Central memory CD4-positive, alpha-beta T cell (primary cell): ENCODE data around the gene CLIC3.

ENCODE experiments used
- DNase-seq: peaks from one replicate; pipeline ENCODE4 v3.0.0; 2022

CLIC3 gene

DNA sequence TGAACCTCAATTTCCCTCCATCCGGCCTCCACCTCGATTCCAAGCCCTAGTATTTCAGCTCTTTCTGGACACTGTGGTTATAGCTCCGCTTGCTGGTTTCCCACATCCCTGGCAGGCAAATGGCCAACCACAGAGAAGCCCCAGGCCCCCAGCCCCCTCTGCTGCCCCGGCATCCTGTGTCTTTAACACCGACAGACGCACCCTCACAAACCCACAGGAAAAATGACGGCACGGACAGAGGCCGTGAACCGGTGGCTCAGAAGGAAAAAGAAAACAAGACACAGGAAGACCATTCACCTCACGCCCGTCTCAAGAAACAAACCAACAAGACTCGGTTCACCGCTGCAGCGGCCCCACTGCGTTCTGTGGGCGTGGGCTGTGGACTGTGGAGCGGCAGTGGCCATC lies 1.5 kb upstream of the CLIC3 start:
- DNase-seq = peak; percentile 42

DNA sequence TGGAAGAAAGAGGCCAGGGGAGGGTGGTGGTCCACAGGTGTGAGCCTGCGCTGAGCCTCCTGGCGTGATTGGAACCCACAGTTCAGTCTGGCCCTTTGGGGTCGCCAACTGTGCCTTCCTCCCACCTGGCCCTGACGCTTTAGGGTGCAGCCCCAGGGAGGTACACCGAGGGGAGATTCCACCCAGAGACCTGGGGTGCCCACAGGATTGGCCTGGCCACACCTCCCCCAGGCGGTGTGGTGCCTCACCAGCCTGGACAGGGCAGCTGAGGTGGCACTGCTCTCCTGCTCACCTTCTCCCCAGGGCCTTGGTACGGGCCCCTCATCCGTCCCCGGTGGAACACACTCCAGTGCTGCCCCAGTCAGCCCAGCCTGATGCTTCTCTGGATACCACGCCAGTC lies 1.0 kb upstream of the CLIC3 start:
- no peak for DNase-seq

DNA sequence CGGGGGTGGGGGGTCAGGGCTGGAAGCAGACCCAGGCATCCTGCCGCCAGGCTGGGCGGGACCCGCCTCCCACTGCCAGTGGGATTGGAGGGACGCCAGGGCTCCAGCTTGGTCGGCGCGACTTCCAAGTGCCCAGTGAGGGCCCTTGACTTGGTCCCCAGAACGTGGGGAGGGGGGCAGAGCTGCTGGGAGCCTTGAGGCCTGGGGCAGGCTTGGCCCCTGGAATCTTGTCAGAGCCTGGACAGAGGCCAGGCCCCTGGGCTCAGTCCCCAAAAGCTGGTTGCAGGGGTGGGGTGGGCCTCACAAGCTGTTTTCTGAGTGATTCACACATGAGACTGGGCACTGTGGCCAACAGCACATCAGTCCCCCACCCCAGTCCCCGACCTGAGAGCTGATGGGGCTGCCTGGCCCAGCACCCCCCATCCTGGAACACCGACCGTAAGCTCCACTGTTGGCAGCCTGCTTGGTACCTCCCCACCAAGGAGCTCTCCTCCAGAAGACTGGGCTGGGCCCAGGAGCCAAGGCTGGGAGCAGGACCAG lies 526 bp downstream of the CLIC3 start:
- DNase-seq = no peak

DNA sequence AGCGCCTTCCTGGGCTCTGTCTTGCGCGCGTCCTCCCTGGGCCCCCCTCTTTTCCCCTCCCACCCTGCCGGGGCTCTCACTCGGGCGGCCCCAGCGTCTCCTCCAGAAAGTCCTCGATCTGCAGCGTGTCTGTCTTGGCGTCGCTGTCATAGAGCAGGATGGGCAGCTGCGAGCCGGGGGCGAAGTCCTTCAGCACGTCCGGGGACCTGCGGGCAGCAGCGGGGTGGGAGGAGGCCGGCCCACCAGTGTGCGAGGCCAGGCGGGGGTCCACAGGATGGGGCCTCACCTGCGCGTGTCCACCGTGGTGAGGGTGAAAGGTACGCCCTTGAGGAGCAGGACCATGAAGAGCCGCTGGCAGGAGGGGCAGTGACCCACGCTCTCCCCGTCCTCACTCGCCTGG lies 1.0 kb downstream of the CLIC3 start:
- no peak for DNase-seq

DNA sequence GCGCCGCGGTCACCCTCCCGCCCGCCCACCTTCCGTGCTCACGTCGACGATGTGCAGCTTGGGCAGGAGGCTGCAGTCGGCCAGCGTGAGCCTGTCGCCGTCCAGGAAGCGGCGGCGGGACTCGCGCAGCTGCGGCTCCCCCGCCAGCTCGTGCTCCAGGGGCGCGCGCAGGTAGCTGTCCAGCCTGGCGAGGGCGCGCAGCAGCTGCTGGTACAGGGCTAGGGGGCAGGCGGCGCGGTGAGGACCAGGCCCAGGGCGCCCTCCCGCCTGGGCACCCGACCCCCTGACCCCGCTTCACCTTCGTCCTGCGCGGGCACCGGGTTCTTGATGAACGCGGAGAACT lies 1.5 kb downstream of the CLIC3 start:
- DNase-seq = no peak

DNA sequence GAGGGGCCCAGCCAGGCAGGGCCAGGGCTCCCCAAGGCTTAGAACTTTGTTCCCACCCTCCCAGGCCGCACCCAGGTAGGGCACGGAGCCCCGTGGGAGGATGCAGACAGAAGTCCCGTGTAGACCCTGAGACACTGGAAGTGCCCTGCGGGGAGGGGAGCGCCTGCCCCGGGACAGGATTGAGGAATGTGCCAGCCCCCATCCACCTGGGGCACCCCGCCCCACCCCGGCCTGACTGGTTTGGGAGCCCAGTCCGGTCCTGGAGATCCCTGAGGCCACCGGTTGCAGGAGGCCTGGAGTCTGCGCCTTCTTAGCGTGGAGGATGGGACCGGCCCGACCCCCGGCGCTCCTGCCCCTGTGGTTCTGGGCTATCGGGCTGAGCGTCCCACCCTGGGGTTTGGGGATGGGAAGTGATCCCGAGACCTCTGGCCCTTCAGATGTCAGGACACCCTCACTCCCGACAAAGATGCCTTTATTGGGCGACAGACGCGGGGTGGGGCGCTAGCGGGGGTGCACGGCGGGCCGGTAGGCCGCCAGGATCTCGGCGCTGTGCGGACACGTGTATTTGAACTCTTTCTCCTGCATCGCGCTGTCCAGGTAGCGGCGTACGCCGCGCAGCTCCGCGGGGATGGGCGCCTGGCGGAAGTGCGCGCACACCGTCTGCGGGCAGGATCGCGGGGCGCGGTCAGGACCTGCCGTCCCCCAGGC lies 2.0 kb downstream of the CLIC3 start:
- DNase-seq = no peak

DNA sequence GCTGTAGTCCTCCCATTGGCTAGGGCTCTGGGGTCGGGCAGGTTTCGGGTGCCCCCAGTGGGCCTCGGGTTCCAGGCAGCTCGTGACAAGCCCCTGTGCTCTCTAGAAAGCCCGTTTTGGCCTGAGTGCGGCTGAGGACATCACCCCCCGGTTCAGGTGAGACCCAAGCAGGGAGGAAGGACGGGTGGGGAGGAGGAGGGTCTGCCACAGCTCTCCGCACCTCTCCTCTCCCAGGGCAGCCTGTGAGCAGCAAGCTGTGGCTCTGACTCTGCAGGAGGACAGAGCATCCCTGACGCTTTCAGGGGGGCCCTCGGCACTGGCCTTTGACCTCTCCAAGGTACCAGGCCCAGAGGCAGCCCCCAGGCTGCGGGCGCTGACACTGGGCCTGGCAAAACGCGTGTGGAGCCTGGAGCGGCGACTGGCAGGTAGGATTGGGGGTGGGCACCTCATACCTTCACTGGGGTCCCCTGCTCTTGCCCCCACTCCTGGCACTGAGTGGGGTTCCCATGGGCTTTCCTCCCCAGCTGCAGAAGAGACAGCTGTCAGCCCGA lies 3.5 kb downstream of the CLIC3 start:
- no peak for DNase-seq

DNA sequence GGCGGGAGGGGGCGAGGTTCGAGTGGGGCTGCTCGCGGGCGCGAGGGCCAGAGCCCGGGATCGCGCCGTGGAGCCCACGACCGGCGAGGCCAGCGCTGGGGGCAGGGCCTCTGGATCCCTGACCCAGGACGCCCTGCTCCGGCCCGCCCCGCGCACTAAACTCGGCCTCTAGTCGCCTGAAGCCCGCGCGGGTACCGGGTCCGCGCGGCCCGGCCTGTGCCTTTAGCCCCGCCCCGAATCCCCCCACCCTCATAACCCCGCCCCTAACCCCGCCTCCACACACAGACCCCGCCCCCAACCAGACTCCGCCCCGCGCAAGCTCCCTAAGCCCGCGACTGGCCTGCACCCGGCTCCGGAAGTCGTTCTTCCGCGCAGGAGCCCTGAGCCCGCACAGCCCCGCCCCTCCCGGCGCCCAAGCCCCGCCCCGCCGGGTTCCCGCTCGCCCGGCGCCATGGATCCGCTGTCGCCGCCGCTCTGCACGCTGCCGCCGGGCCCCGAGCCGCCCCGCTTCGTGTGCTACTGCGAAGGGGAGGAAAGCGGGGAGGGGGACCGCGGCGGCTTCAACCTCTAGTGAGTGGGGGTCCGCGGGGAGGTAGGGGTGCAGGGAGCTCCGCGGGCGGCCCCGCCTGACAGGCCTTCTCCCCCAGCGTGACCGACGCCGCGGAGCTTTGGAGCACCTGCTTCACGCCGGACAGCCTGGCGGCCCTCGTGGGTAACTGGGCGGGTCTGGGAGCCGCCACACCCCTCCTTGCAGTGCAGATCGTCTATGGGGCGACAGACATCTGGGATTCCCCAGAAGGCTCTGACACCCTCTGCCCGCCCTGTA lies 4.2 kb downstream of the CLIC3 start, which contains the start of gene PAXX:
PAXX (plus strand) TSS at position 430 of the 826 bp plus-strand sequence; CDS start at position 452, 22 bp downstream.
- peak; percentile 92 for DNase-seq

DNA sequence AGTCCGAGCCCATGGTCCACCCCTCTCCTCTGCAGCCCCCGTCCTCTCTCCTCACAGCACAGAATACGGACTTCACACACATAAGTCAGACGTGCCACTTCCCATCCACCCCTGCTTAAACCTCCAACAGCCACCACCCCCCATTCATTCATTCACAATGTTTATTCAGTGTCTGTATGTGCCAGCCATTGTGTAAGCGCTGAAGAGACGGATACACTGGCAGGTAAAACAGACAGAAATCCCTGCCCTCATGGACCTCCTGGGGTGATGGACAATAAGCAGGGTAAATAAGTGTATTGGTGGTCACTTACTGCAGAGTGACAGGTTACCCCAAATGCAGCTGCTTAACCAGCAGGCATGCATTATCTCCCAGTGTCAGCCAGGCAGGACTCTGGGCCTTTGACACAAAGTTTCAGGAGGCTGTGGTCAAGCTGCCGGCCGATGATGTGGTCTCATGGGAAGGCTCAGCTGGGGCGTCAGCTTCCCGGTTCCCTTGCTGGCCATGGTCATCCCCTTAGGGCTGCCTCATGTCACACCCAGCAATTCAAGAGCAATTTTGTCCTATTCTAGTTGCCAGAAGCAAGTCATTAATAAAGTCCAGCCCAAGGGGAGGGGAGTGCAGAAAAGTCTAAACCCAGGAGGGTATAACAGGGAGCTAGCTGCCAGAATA lies 6.0 kb downstream of the CLIC3 start:
- DNase-seq = no peak

DNA sequence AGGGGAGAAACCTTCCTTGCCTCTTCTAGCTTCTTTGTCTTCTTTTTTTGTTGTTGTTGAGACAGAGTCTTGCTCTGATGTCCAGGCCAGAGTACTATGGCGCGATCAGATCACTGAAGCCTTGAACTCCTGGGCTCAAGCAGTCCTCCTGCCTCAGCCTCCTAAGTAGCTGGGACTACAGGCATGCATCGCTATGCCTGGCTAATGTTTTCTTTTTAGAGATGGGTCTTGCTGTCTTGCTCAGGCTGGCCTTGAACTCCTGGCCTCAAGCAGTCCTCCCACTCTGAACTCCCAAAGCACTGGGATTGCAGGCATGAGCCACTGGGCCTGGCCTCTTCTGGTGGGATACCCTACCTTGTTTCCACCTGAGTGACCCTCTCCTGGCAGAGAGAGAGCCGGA lies 7.5 kb downstream of the CLIC3 start:
- no peak for DNase-seq

DNA sequence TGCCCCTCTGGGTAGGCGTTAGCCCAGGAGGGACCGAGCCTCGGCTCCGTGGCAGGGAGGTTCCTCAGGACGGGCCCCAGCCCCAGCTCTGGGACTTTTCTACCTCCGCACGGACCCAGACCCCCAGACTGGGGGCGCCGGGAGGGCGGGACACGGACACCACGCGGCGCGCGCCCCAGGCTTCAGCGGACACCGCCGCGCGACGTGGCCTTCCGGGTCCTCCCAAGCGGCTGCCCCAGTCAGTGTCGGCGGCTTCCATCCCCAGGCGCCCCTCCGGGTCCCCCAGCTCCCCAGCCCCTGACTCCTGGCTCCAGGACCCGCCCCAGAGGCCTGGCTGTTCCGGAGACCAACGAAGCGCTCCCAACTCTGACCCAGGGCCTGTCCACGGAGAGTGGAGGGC lies 10.5 kb downstream of the CLIC3 start:
- no peak for DNase-seq

DNA sequence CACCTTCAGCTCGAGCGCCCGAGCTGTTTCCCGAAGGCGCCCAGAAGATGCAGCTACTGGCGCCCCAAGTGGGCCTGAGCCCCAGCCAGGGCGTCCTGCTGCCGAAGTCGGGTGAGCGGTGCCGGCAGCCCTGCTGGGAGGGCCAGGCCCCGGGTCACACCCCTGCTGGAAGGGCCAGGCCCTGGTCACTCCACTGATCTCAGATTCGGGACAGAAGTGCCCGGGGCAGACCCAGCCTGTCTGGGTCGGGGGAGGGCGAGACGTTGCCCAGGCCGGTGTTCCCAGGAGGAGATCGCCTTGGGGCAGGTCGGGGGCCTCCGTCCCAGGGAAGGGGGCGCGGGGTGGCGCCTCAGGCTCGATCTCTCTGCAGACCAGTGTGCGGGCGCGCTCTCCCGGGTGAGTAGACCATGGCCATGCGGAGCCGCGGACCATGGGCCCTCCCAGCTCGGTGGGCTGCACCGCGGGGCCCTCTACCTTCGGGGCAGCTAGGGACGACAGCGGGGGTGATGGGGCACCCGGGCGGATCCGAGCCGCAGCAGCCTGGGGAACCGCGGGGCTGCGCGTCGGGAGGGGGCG lies 11.3 kb downstream of the CLIC3 start:
- DNase-seq = no peak

DNA sequence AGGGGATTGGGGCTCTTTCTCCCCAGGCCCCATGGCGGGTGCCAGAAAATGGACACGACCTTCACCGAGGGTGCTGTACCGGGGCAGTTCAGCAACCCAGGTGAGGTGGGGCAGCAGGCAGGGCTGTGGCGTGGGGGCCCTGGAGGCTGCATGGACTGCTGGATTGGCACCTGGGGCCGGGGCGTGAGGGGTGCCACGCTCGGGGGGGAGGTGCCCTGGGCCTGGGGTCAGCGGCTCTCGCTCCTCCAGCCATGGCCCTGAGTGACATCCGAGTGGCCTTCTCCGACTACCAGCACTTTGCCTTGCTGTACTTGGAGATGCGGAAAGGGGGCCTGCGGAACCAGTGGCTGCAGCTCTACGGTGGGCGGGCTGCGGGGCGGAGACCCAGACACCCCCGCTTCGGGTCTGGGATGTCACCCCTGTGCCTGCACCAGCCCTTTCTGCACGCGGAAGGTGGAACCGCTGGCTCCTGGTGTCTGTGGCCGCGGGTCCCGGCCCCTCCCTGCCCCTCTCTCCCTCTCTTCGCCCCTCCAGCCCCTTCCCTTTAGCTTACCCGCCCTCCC lies 11.8 kb downstream of the CLIC3 start:
- DNase-seq = no peak

DNA sequence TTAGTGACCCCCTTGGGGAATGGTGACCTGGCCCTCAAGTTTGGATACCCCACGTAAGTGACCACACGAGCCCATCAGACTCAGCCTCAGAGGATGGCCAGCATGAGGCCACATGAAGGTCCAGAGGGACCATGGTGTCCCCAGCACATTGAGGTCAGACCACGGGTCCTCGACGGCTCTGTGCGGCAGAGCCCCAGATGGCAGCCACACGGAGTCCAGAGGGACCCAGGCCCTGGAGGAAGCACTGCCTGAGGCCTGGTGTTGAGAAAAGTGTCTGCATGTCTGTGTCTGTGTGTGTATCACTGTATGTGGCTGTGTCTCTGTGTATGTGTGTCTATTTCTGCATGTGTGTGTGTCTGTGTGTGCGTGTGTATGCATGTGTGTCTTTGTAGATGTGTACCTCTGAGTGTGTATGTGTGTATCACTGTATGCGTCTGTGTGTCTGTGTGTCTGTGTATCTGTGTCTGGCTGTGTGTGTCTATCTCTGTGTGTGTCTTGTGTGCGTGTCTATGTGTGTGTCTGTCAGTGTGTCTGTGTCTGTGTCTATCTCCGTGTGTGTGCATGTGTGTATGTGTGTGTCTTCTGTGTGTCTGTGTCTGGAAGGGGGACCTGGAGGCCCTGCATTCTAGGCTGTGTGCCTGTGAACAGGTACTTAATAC lies 12.6 kb downstream of the CLIC3 start:
- no peak for DNase-seq

DNA sequence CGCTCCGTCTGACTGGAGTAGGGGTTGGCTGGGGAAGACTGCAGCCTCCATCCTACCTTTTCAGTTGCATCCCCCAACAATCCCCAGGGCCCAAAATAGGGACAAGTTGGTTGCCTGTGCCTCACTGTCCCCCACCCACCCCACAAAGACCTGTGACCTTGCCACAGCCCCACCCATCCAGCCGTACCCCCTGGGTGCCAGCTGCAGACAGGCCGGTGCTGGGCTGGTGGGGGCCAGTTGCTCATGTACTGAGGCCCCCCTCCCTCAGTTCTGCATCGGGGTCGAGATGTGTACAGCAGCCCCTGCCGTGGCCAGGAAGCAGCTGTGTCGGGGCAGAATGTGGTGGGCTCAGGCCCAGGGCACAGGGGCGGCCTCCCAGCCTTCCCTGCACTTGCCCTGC lies 13.2 kb downstream of the CLIC3 start:
- no peak for DNase-seq

DNA sequence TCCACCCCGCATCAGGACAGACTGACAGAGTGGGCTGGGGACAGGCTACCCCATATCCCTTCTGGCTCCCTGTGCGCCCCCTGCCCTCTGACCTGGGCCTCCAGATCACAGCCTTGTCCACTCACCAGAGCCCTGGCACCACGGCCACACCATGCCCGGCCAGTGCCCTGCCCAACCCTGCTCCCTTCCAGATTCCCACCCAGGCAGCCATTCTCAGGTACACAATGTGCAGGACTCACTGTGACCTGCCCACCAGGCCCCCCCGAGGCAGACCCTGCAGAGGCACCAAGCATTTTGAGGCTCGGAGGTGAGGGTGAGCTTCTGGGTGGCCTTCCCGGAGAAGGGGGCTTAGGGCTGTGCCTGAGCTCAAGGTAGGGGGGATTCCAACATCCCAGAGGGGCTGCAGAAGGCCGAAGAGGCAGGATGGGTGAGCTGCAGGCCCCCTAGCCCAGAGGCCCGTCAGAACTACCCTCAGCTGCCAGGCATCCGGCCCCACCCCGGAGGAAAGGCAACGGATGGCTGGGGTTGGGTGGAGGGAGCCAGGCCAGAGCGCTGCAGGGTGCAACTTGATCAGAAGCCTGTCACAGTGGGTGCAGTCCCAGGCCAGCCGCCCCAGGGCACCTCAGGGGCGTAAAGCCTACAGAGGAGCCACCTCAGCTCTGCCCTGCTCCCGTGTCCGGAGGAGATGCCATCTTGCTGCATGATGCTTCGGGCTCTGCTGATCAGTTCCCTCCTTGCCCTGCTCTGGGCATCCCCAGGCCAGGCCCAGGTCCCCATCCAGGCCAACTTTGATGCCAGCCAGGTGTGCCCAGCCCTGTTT lies 13.9 kb downstream of the CLIC3 start, which contains the start of gene LCNL1:
LCNL1 (plus strand) TSS at position 762 of the 820 bp plus-strand sequence. CDS start 594 bp downstream, outside the sequence.
- DNase-seq = no peak

DNA sequence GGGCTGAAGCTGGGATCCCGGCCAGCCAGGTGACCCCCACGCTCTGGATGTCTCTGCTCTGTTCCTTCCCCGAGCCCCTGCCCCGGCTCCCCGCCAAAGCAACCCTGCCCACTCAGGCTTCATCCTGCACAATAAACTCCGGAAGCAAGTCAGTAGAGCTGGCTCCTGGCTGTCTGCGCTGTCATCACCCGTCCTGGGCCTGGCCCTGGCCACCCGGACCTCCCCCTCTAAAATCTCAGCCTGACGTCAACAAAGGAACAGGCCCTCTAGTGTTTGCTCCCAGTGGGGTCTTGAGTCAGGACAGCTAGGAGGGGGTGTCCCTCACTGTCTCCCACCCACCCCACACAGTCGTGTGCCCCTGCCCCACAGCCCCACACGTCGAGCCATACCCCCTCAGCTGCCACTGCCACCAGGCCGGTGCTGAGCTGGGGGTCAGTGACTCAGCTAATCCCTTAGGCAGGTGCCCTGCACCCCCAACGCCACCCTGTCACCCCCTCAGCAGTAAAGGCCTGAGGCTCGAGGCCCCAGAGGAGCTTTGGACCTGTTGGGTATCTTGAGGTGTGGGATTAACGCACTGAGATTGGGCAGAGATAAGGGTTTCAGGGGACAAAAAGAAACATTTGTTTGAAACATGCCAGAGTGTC lies 14.7 kb downstream of the CLIC3 start:
- DNase-seq = no peak

DNA sequence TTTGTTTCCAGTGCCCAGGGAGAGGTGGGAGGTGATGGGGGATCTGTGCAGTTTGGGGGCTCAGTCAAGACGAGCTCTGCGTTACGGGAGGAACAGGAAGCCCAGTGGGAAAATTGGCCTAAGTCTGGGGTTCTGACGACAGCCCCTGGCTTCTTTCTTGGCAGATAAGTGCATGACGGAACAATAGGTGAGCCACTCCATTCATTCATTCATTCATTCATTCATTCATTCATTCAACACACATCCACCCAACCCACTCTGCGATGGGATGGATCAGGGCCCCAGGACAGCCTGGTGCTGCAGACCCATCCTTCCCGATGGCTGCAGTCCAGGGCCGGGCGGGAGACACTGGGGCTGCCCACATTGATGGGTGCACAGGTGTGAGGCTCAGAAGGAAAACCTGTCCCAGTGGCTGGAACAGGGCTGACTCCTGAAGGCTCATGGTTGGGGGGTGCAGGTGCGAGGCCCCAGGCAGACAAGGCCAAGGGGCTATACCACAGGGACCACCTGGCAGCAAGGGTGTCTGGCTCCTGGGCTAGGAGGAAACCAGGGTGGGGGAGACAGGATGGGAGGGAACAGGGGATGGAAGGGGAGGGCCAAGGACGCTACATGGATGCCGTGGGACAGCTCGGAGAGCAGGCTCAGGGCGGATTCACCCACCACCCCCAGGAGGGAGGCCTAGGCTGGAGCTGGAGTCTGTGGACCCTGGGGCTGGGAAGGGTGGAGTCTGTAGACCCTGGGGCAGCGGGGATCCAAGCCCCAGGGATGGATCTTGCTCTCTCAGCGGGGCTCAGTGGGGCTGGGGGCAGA lies 15.5 kb downstream of the CLIC3 start:
- no peak for DNase-seq
